Fibroblast of villous mesenchyme (primary cell): ENCODE results near the gene DPP7. TPM values are rescaled to one million over a fixed set of nuclear protein-coding genes. Genes with fewer than 3 reads are reported as not detected.

Experiments
- DNase-seq: peaks from one replicate; pipeline ENCODE4 v3.0.0-alpha.2; 2010; ENCODE audit warnings: low read depth
- H3K4me3 ChIP-seq: 2 replicates; pipeline ENCODE4 v1.5.1; 2011; ENCODE audit warnings: low read depth, mild to moderate bottlenecking, low read length
- CTCF ChIP-seq: IDR thresholded peaks from 2 replicates; pipeline ENCODE4 v1.5.1; 2012; ENCODE audit warnings: low read depth, mild to moderate bottlenecking, low read length; ENCODE audit not compliant: insufficient read depth
- total RNA-seq: library from RNA; depleted of rRNA; stranded (reverse); fragments of >200 nt; gene quantifications from 2 replicates; pipeline ENCODE4 v1.2.3, GENCODE V29; 2012

DPP7 gene
- total RNA-seq, 1 donor, result 41.5 TPM

- DNase-seq, result no peak
- TF ChIP-seq CTCF, result no peak
- H3K4me3 ChIP-seq, result no peak overlapping the region
Observed at GRCh38 chr9:137141976-137142936, 27.7 kb upstream of the DPP7 start.

- no peak for TF ChIP-seq CTCF
- DNase-seq, result no peak
Observed at GRCh38 chr9:137141050-137141810, 26.7 kb upstream of the DPP7 start.

GRCh38 chr9:137140151-137141012, 25.8 kb upstream of the DPP7 start:
- TF ChIP-seq CTCF, result no peak
- H3K4me3 ChIP-seq, result no peak overlapping the region
- DNase-seq, result no peak

More at GRCh38 chr9:137141050-137141810, 26.7 kb upstream of the DPP7 start:
- no peak overlapping the region for H3K4me3 ChIP-seq

- no peak for DNase-seq
- no peak for TF ChIP-seq CTCF
- H3K4me3 ChIP-seq, result no peak overlapping the region
Observed at GRCh38 chr9:137139468-137140150, 25.1 kb upstream of the DPP7 start.

GRCh38 chr9:137138722-137139467, 24.4 kb upstream of the DPP7 start, which contains the start of gene GRIN1:
TSS of gene GRIN1 (plus strand) at chr9:137139154. CDS start at chr9:137139487, 333 bp downstream.
- no peak within 1 kb of the TSS for H3K4me3 ChIP-seq
- DNase-seq, result peak; percentile 30
- TF ChIP-seq CTCF, result no peak
